Lung (tissue), 12 donors: ENCODE data around the gene TGFBR3. TPM values are rescaled to one million over a fixed set of nuclear protein-coding genes. Genes with fewer than 3 reads are reported as not detected.

Source experiments
- ATAC-seq: fragments of 200-7000 bp; cut with Tn5 transposase; one replicate; pipeline ENCODE4 v1.9.1; 2020; ENCODE audit warnings: moderate number of reproducible peaks; ENCODE audit not compliant: insufficient read depth, low FRiP score
- DNase-seq, 3 donors: peaks; one replicate each; pipeline ENCODE4 v3.0.0-alpha.2; 2013 to 2017
- H3K27ac ChIP-seq, 2 donors: one replicate each; pipeline ENCODE4 v1.5.1; 2013; ENCODE audit warnings: mild to moderate bottlenecking in 2 of 2, moderate library complexity in 2 of 2, control low read depth in 1 of 2, inconsistent platforms in 1 of 2, low read depth in 1 of 2, low read length in 1 of 2
- H3K27me3 ChIP-seq, 3 donors: one replicate each; pipeline ENCODE4 v1.5.1; 2013; ENCODE audit warnings: low read length in 2 of 3; ENCODE audit not compliant: control insufficient read depth in 3 of 3, insufficient read depth in 3 of 3
- H3K36me3 ChIP-seq, 4 donors: one replicate each; pipeline ENCODE4 v1.5.1; 2013; ENCODE audit warnings: low read length in 4 of 4, mild to moderate bottlenecking in 1 of 4, moderate library complexity in 1 of 4; ENCODE audit not compliant: control insufficient read depth in 4 of 4, insufficient read depth in 4 of 4
- H3K4me1 ChIP-seq, 5 donors: one replicate each; pipeline ENCODE4 v1.5.1; 2013; ENCODE audit warnings: low read length in 5 of 5, mild to moderate bottlenecking in 2 of 5, moderate library complexity in 1 of 5; ENCODE audit not compliant: control insufficient read depth in 5 of 5, insufficient read depth in 5 of 5
- H3K4me3 ChIP-seq: one replicate; pipeline ENCODE4 v1.5.1; 2013; ENCODE audit warnings: mild to moderate bottlenecking, control low read depth, moderate library complexity
- H3K9ac ChIP-seq, 2 donors: one replicate each; pipeline ENCODE4 v1.5.1; 2013; ENCODE audit warnings: low read length in 2 of 2, control low read depth in 1 of 2; ENCODE audit not compliant: insufficient read depth in 1 of 2
- H3K9me3 ChIP-seq, 4 donors: one replicate each; pipeline ENCODE4 v1.5.1; 2013; ENCODE audit warnings: low read length in 3 of 4, mild to moderate bottlenecking in 1 of 4, moderate library complexity in 1 of 4; ENCODE audit not compliant: control insufficient read depth in 4 of 4, insufficient read depth in 3 of 4
- CTCF ChIP-seq: IDR thresholded peaks from 2 replicates; pipeline ENCODE4 v1.5.1; 2012; ENCODE audit warnings: mild to moderate bottlenecking; ENCODE audit errors: control extremely low read depth, extremely low read depth
- WGBS, 2 donors: extraction: QIAGEN DNeasy Blood & Tissue Kit; methylation state at CpG; one replicate each; pipeline ENCODE4 v1.1.7; 2013; 5-methylcytosine and 5-hydroxymethylcytosine counted together
- polyA plus RNA-seq, 2 donors: library from polyadenylated mRNA; stranded (reverse); fragments of 200-250 nt; gene quantifications; one replicate each; pipeline ENCODE4 v1.2.1, GENCODE V29; 2013
- total RNA-seq, 2 donors: library from RNA; depleted of rRNA in 1 of 2; stranded (reverse); fragments of >200 nt in 1 of 2; gene quantifications; one replicate each; pipeline ENCODE4 v1.2.1, GENCODE V29; 2014 to 2021
- donor health status: control.
- donor health status: control.
- donor health status: Bipolar disorder and iron deficiency.
- donor health status: healthy.
- donor health status: DM: yes; HTN: yes; CAD: no.

Gene TGFBR3
- total and polyA plus RNA-seq, 4 donors: 13.1 to 99.6 (median 26.5) TPM

GRCh38 chr1:91925644-91926435 is 39.9 kb upstream of the TGFBR3 start:
- ATAC-seq (no peak), DNase-seq (no peak)
- no peak for TF ChIP-seq CTCF
- no peaks in the 10 kb centered on the region for H3K36me3 ChIP-seq
- H3K9me3 ChIP-seq: no peaks in the 10 kb centered on the region
- no peak overlapping the region for H3K9ac ChIP-seq
- H3K27me3 ChIP-seq: no peaks in the 10 kb centered on the region
- 93 to 95% methylated on average over 4 of the region's 4 CpGs for WGBS, 2 donors
- peaks cover 0 to 16% (median 0%) of the 10 kb centered on the region in 5 donors for H3K4me1 ChIP-seq
- no peak overlapping the region for H3K4me3 ChIP-seq
- H3K27ac ChIP-seq: no peak overlapping the region

GRCh38 chr1:91924146-91924545 is 38.2 kb upstream of the TGFBR3 start:
- Histone ChIP-seq H3K36me3 (no peaks in the 10 kb centered on the region), H3K27me3 (no peaks in the 10 kb centered on the region), H3K9ac (no peak overlapping the region), H3K9me3 (no peaks in the 10 kb centered on the region), H3K4me1 (peaks cover 0 to 12% (median 0%) of the 10 kb centered on the region in 5 donors), H3K4me3 (no peak overlapping the region), H3K27ac (no peak overlapping the region)
- no peak for TF ChIP-seq CTCF
- ATAC-seq (no peak), DNase-seq (no peak)
- 80% methylated on average over 2 of the region's 2 CpGs for WGBS, 2 donors

GRCh38 chr1:91919962-91920361 is 34.0 kb upstream of the TGFBR3 start:
- Histone ChIP-seq H3K27me3 (no peaks in the 10 kb centered on the region), H3K9ac (no peak overlapping the region), H3K36me3 (no peaks in the 10 kb centered on the region), H3K4me3 (no peak overlapping the region), H3K9me3 (no peaks in the 10 kb centered on the region), H3K27ac (no peak overlapping the region), H3K4me1 (no peaks in the 10 kb centered on the region)
- ATAC-seq (no peak), DNase-seq (no peak)
- TF ChIP-seq CTCF: no peak
- 84% methylated on average over 8 of the region's 8 CpGs for WGBS, 2 donors
